SIG-M5 (cell line): ENCODE measurements around the gene CD300H.
"Not testable (repeated sequence)": the region's sequence is repeated elsewhere in the genome, so short reads cannot be mapped to it uniquely, and the experiment has no call there.

Source experiments
- DNase-seq: peaks from one replicate; lab custom pipeline; 2025; lab: John Stamatoyannopoulos, UW

CD300H gene

GRCh38 chr17:74584292-74585060, 17.2 kb upstream of the CD300H start:
- DNase-seq, result no peak

- DNase-seq, result no peak
Observed at GRCh38 chr17:74582633-74583032, 15.3 kb upstream of the CD300H start.

DNA sequence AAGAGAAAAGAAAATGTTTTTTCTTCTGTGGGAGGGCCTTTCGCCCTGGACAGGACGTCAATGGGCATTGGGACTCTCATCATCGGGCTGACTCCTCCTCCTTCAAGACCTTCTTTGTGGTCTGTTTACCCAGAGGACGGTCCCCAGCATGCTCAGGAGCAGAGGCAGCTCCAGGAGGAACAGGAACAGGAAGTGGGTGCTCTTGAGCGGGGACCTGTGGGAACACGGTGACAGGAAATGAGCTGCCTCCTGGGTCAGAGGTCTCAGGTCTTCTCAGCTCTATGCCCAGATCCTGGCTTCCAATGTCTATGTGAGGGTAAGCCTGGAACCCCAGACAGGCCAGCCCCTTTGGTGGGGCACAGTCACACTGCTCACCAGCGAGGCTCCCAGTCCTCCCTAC, 12.6 kb upstream of the CD300H start:
- DNase-seq, result no peak

GRCh38 chr17:74578979-74579378, 11.7 kb upstream of the CD300H start:
- no peak for DNase-seq

DNA sequence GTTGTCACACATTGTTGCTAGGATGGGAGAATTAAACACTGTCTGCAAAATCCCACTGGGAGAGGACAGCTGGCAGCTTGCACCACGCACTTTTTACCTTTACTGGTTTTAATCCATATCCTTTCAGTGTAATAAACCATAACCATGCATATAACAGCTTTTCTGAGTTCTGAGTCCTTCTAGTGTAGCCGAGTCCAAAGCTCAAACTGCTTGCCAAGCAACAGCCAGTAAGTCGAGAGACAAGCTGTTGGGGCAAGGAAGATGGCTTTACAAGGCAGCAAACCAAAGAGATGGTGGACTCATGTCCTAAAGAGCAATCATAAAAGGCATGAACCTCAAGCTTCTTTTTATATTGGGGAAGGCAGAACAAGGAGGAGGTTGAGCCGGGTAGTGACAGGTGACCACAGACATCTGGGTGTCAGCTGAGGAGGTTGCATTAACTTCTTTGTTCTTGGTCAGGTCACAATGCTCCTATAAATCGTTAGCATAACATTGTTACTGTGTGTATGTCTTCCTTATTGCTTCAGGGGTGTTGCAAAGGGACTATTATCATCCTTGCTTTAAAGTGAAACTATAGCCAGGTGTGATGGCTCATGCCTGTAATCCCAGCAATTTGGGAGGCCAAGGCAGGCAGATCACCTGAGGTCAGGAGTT, 7.3 kb upstream of the CD300H start:
- no peak for DNase-seq

GRCh38 chr17:74573635-74574034, 6.3 kb upstream of the CD300H start:
- not testable (repeated sequence) for DNase-seq

DNA sequence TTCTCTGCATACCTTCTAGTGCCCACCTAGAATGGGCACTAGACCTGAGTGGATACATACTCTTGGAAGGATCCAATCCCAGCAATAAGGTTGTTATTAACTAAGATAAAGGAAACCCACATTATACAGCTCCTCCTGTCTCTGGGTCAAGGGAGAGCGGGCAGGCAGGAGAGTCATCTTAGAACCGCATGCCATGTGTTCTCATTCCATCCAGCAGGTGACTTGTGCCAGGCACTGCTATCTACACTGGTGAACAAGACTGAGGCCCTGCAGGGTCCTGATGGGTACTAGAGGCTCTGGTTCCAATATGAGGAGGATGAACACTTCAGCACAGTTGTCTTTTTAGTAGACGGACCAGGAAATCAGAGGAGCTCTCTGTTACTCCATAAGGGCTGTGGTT, 5.9 kb upstream of the CD300H start:
- DNase-seq, result no peak

DNA sequence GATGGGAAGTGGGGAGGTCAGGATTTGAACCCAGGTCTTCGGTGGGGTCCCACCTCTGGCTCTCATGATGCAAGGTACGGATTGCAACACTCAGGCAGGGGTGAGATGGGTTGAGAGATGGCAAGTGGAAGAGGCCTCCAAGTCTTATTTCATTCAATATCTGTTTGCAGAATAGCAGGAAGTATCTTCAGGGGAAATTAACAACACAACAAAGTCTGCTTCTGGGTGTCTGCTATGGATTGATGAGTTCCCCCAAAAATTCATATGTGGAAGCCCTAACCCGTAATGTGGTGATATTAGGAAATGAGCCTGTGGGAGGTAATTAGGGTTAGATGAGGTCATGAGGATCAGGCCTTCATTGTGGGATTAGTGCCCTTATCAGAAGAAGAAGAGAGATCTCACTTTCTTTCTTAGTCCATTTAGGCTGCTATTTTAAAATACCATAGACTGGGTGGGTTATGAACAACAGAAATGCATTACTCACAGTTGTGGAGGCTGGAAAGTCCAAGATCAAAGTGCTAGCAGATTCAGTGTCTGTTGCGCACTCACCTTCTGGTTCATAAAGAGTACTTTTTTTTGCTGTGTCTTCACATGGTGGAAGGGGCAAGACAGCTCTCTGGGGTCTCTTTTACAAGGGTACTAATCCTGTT, 4.4 kb upstream of the CD300H start:
- no peak for DNase-seq

DNA sequence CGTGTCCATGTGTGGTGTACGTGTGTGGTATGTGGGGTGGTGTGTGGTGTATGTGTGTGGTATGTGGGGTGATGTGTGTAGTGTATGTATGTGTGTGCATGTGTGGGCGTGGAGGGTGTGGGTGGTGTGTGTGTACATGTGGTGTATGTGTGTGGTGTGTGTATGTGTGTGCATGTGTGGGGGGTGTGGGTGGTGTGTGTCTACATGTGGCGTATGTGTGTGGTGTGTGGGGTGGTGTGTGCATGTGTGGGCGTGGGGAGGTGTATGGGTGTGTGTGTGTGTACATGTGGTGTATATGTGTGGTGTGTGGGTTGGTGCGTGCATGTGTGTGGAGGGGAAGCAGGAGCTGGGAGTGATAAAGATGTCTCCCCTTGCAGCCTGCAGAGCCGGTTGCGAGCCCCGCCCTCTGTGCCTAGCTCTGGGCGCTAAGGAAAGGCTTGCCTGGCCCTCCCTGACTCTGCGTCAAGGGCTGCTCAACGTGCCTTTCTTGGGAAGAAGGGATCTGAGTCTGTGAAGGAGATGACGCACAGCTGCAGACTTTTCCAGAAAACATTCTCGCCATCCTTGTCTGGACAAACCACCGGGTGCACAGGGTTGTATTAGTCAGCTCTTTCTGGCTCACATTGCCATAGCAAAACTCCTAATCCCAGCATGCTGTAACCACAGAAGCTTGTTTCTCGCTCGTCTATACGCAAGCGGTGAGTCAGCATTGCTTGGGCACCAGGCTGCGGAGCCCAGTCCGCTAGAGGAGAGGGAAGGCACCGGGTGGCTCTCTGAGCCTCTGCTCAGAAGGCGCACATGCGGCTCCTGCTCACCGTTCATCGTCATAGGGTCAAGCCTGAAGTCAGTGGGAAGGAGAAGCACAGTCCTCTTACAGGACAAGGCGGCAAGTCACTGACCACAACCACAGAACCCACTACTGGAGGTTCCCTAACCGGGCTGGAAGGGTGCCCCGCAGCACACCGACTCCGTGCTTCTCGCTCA, 2.0 kb upstream of the CD300H start:
- peak; percentile 73 for DNase-seq

GRCh38 chr17:74568106-74568873, 981 bp upstream of the CD300H start:
- DNase-seq, result no peak

- no peak for DNase-seq
Observed at GRCh38 chr17:74566132-74566753, 1.1 kb downstream of the CD300H start.

DNA sequence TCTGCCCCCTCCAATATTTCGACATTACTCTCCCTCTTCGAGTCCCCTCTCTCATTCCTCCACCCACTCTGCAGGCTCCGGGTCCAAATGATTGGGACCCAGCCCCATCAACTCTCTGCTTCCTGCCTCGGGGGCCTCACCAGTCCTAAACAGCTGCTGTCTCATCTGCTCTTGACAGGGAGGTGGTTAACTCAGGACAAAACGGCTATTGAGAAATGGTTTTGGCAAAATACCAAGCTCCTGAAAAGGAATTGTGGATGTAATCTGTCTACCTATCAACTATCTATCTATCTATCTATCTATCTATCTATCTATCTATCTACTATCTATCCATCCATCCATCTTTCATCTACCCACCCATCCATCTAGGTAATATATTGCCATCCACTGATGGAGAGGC, 2.2 kb downstream of the CD300H start:
- DNase-seq, result no peak

- no peak for DNase-seq
Observed at GRCh38 chr17:74563358-74563757, 4.0 kb downstream of the CD300H start.

DNA sequence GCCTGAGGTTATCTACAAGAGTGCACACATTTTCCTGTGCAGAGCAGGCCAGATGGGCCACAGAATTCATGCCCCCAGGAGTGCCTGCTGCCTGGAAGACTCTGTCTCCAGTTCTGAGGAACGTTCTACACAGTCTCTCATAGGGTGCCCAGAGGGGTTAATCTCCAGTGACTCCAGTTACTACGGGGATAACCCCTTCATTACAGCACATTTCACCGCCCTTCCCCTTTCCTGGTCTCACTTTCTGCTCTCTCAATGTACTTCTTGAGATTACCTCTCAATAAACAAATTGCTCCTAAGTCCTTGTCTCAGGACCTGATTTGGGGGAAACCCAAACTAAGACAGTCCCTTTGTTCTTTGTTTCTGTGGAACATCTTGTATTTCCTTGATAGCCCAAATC, 5.7 kb downstream of the CD300H start:
- DNase-seq, result no peak

GRCh38 chr17:74558882-74559519, 8.3 kb downstream of the CD300H start:
- DNase-seq, result no peak

DNA sequence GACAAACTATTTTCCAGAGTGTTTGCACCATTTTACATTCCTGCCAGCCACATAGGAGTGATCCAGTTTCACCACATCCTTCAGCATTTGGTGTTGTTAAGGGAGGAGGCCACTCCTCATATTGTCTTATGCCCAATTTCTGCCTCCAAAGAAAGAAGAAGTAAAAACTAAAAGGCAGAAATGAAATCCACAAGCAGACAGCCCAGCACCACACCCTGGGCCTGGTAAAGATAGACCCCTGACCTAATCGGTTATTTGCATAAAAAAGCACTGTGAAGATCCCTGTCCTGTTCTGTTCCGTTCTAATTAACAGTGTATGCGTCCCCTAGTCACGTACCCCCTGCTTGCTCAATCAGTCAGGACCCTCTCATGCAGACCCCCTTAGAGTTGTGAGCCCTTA, 8.9 kb downstream of the CD300H start:
- DNase-seq, result not testable (repeated sequence)

- no peak for DNase-seq
Observed at GRCh38 chr17:74555427-74555940, 11.8 kb downstream of the CD300H start.

DNA sequence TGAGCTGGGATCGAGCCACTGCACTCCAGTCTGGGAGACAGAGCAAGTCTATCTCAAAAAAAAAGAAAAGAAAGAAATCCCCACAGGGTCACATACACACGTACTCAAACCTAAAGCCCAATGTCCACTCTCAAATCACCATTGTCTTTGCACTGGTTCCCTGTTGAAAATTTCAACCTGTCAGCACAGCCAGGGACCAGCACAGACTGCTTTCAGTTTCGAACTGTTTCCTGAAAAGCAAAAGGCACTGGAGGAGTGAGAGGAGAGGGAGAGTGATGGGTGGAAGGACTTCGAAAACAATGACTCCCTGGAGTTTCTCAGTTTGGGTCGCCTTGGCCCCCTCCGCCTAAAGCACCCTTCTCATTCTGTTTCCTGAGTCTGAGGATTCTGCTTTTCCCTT, 12.4 kb downstream of the CD300H start:
- no peak for DNase-seq

GRCh38 chr17:74552037-74552436, 15.3 kb downstream of the CD300H start:
- DNase-seq, result no peak

DNA sequence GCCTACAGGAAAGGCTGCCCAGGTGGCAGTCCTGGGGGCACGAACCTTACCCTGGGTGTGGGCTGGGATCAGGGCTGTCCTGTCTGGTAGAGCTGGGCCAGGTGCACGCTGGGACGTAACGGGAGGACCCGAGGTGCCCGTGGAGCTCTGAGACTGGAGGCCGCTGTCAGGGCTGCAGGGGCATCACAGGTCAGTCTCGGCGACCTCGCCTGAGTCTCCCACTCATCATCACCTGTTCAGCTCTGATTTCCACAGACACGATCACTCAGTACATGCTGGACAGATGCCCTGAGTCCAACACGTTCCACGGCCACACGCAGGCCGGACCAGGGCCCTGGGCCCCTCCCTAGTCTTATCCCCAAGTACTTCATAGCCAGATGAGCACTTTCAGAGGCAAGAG, 16.7 kb downstream of the CD300H start:
- no peak for DNase-seq
